AG20443 (cell line): ENCODE data around the gene RNF180.
"Not testable (repeated sequence)": the region's sequence is repeated elsewhere in the genome, so short reads cannot be mapped to it uniquely, and the experiment has no call there.

ENCODE experiments used
- DNase-seq: peaks from one replicate; pipeline ENCODE4 v3.0.0; 2012; ENCODE audit warnings: low spot score, mixed read lengths

Gene RNF180

GRCh38 chr5:64397552-64397951 is 231.9 kb downstream of the RNF180 start:
- no peak for DNase-seq

DNA sequence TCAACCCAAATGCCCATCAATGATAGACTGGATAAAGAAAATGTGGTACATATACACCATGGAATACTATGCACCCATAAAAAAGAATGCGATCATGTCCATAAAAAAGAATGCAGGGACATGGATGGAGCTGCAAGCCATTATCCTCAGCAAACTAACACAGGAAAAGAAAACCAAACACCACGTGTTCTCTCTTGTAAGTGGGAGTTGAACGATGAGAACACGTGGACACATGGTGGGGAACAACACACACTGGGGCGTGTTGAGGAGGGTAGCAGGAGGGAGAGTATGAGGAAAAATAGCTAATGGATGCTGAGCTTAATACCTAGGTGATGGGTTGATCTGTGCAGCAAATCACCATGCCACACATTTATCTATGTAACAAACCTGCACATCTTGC is 233.1 kb downstream of the RNF180 start:
- DNase-seq: not testable (repeated sequence)

DNA sequence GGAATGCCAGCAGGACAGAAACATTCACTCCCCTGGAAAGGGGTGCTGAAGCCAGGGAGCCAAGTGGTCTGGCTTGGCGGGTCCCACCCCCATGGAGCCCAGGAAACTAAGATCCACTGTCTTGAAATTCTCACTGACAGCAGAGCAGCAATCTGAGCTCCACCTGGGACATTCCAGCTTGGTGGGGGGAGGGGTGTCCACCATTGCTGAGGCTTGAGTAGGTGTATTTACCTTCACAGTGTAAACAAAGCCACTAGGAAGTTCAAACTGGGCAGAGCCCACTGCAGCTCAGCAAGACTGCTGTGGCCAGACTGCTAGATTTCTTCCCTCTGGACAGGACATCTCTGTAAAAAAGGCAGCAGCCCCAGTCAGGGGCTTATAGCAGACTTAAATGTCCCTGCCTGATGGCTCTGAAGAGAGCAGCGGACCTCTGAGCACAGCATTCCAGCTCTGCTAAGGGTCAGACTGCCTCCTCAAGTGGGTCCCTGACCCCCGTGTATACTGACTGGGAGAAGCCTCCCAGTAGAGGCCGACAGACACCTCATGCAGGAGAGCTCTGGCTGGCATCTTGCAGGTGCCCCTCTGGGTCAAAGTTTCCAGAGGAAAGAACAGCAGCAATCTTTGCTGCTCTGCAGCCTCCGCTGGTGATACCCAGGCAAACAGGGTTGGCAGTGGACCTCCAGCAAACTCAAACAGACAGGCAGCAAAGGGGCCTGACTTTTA is 241.6 kb downstream of the RNF180 start:
- not testable (repeated sequence) for DNase-seq

GRCh38 chr5:64417390-64417789 is 251.7 kb downstream of the RNF180 start:
- DNase-seq: no peak

GRCh38 chr5:64418013-64418412 is 252.4 kb downstream of the RNF180 start:
- no peak for DNase-seq
